ENCODE data around the gene COL4A2. TPM values are rescaled to one million over a fixed set of nuclear protein-coding genes. Genes with fewer than 3 reads are reported as not detected.
A peak's percentile ranks its signal among the peaks of the same experiment; 100 is the strongest.

COL4A2 gene
- polyA plus RNA-seq, 1 donor (not counting 4 experiments of a cell fraction or from before 2014, with no cell fraction given): 30.7 TPM

GRCh38 chr13:110266431-110266809, 40.7 kb upstream of the COL4A2 start:
- Histone ChIP-seq H3K79me2 (ENCODE audit: control insufficient read depth, insufficient read depth, low read length) (peaks cover 28% of the 10 kb centered on the region), H3K4me3 (ENCODE audit: control insufficient read depth in 2 of 3, extremely low read depth in 1 of 3, insufficient read depth in 2 of 3, low read depth in 1 of 3, low read length in 3 of 3) (peak overlapping the region in 2 of 3 experiments; percentile 21 to 50), H3K27me3 (ENCODE audit: control insufficient read depth, extremely low read depth, insufficient read depth, low read length) (no peaks in the 10 kb centered on the region), H3K9me3 (ENCODE audit: control insufficient read depth, low read depth, low read length) (no peaks in the 10 kb centered on the region), H3K4me2 (ENCODE audit: control insufficient read depth, extremely low read depth, insufficient read depth, low read depth, low read length) (peak overlapping the region; percentile 72), H2AFZ (ENCODE audit: control insufficient read depth, low read length) (peak overlapping the region; percentile 80), H3K9me1 (ENCODE audit: control insufficient read depth, extremely low read depth, insufficient read depth, low read length) (no peaks in the 10 kb centered on the region), H4K20me1 (ENCODE audit: control insufficient read depth, extremely low read depth, insufficient read depth, low read length) (no peaks in the 10 kb centered on the region), H3K27ac (ENCODE audit: control insufficient read depth, insufficient read depth, low read length) (no peak overlapping the region), H3K4me1 (ENCODE audit: control insufficient read depth, extremely low read depth, insufficient read depth, low read length) (peaks cover 37% of the 10 kb centered on the region), H3K9ac (ENCODE audit: control insufficient read depth, extremely low read depth, insufficient read depth, low read length) (peak overlapping the region; percentile 8), H3K36me3 (ENCODE audit: control insufficient read depth in 2 of 2, extremely low read depth in 1 of 2, insufficient read depth in 2 of 2, low read length in 2 of 2) (no peaks in the 10 kb centered on the region)
- dilution Hi-C loops (cut with MboI; ENCODE audit: extremely low pct_ligation_motif_present, low sequenced_read_pairs): no loop called here
- TF ChIP-seq, protein P1, sequence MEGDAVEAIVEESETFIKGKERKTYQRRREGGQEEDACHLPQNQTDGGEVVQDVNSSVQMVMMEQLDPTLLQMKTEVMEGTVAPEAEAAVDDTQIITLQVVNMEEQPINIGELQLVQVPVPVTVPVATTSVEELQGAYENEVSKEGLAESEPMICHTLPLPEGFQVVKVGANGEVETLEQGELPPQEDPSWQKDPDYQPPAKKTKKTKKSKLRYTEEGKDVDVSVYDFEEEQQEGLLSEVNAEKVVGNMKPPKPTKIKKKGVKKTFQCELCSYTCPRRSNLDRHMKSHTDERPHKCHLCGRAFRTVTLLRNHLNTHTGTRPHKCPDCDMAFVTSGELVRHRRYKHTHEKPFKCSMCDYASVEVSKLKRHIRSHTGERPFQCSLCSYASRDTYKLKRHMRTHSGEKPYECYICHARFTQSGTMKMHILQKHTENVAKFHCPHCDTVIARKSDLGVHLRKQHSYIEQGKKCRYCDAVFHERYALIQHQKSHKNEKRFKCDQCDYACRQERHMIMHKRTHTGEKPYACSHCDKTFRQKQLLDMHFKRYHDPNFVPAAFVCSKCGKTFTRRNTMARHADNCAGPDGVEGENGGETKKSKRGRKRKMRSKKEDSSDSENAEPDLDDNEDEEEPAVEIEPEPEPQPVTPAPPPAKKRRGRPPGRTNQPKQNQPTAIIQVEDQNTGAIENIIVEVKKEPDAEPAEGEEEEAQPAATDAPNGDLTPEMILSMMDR (optimal IDR thresholded peaks at IDR 0.05 in 1 of 3, IDR thresholded peaks at IDR 0.05 in 1 of 3, conservative IDR thresholded peaks at IDR 0.05 in 1 of 3; ENCODE audit: extremely low read depth in 1 of 3, insufficient read depth in 2 of 3, low read length in 3 of 3): no peak
- no peak for TF ChIP-seq EZH2 (IDR thresholded peaks at IDR 0.05; ENCODE audit: low read length)
- FAIRE-seq: peak; percentile 75
- DNase-seq (ENCODE audit: low read depth, low spot score): no peak

- dilution Hi-C loops (cut with MboI; ENCODE audit: extremely low pct_ligation_motif_present, low sequenced_read_pairs): no loop called here
- H3K9me3 ChIP-seq (ENCODE audit: control insufficient read depth, low read depth, low read length): no peaks in the 10 kb centered on the region
- DNase-seq (ENCODE audit: low read depth, low spot score) (no peak), FAIRE-seq (no peak)
- H3K4me1 ChIP-seq (ENCODE audit: control insufficient read depth, extremely low read depth, insufficient read depth, low read length): peaks cover 31% of the 10 kb centered on the region
- no peak overlapping the region for H3K4me2 ChIP-seq (ENCODE audit: control insufficient read depth, extremely low read depth, insufficient read depth, low read depth, low read length)
- H3K9ac ChIP-seq (ENCODE audit: control insufficient read depth, extremely low read depth, insufficient read depth, low read length): no peak overlapping the region
- H3K36me3 ChIP-seq (ENCODE audit: control insufficient read depth in 2 of 2, extremely low read depth in 1 of 2, insufficient read depth in 2 of 2, low read length in 2 of 2): no peaks in the 10 kb centered on the region
- H4K20me1 ChIP-seq (ENCODE audit: control insufficient read depth, extremely low read depth, insufficient read depth, low read length): no peaks in the 10 kb centered on the region
- no peak overlapping the region for H3K4me3 ChIP-seq (ENCODE audit: control insufficient read depth in 2 of 3, extremely low read depth in 1 of 3, insufficient read depth in 2 of 3, low read depth in 1 of 3, low read length in 3 of 3)
- H3K27ac ChIP-seq (ENCODE audit: control insufficient read depth, insufficient read depth, low read length): no peak overlapping the region
- H2AFZ ChIP-seq (ENCODE audit: control insufficient read depth, low read length): no peak overlapping the region
- no peaks in the 10 kb centered on the region for H3K27me3 ChIP-seq (ENCODE audit: control insufficient read depth, extremely low read depth, insufficient read depth, low read length)
- H3K9me1 ChIP-seq (ENCODE audit: control insufficient read depth, extremely low read depth, insufficient read depth, low read length): no peaks in the 10 kb centered on the region
- H3K79me2 ChIP-seq (ENCODE audit: control insufficient read depth, insufficient read depth, low read length): peaks cover 25% of the 10 kb centered on the region
- TF ChIP-seq, protein P1 (optimal IDR thresholded peaks at IDR 0.05 in 1 of 3, IDR thresholded peaks at IDR 0.05 in 1 of 3, conservative IDR thresholded peaks at IDR 0.05 in 1 of 3; ENCODE audit: extremely low read depth in 1 of 3, insufficient read depth in 2 of 3, low read length in 3 of 3): no peak
- TF ChIP-seq EZH2 (IDR thresholded peaks at IDR 0.05; ENCODE audit: low read length): no peak
Measured at GRCh38 chr13:110266983-110267382, 40.1 kb upstream of the COL4A2 start.

Data from keratinocyte (primary cell).